ENCODE results near the gene ABHD12. TPM values are rescaled to one million over a fixed set of nuclear protein-coding genes. Genes with fewer than 3 reads are reported as not detected.
"Not testable (repeated sequence)": the region's sequence is repeated elsewhere in the genome, so short reads cannot be mapped to it uniquely, and the experiment has no call there.

ABHD12 gene
- total RNA-seq, 3 donors from 2014 or later, result 26.9 to 67.7 (median 53.4) TPM

- DNase-seq (ENCODE audit: low spot score in 2 of 2), result no peak
These were observed 11.9 kb upstream of the ABHD12 start for GRCh38 chr20:25402583-25402982.

GRCh38 chr20:25400291-25400732, 9.7 kb upstream of the ABHD12 start:
- H3K4me3 ChIP-seq; H3K4me1 ChIP-seq; H3K36me3 ChIP-seq; H3K27ac ChIP-seq; intact Hi-C loops (cut with DNase I; ENCODE audit: low total_unique reads); DNase-seq (ENCODE audit: low spot score in 2 of 2); H3K27me3 ChIP-seq: not testable (repeated sequence)
- H3K9me3 ChIP-seq, result peaks cover 21% of the 10 kb centered on the region in 2 donors

More at GRCh38 chr20:25402583-25402982, 11.9 kb upstream of the ABHD12 start:
- peaks cover 21% of the 10 kb centered on the region in 2 donors for H3K9me3 ChIP-seq
- no peak overlapping the region for H3K4me3 ChIP-seq
- no peaks in the 10 kb centered on the region for H3K4me1 ChIP-seq
- TF ChIP-seq CTCF (IDR thresholded peaks at IDR 0.05) (no peak), POLR2A (IDR thresholded peaks at IDR 0.05) (no peak), POLR2AphosphoS5 (IDR thresholded peaks at IDR 0.05) (no peak)
- H3K27me3 ChIP-seq, result no peaks in the 10 kb centered on the region
- no peaks in the 10 kb centered on the region for H3K36me3 ChIP-seq
- H3K27ac ChIP-seq, result no peak overlapping the region
- intact Hi-C loops (cut with DNase I; ENCODE audit: low total_unique reads), result no loop called here

- intact Hi-C loops (cut with DNase I; ENCODE audit: low total_unique reads), result loop anchor here (10.0 kb wide), 1 partner anchor 104 kb away; no protein-coding TSS in a partner anchor
- H3K4me1 ChIP-seq, result no peaks in the 10 kb centered on the region
- no peaks in the 10 kb centered on the region for H3K36me3 ChIP-seq
- H3K27me3 ChIP-seq, result no peaks in the 10 kb centered on the region
- peaks cover 21% of the 10 kb centered on the region in 2 donors for H3K9me3 ChIP-seq
- peak in 1 of 2 donors; percentile 41 for DNase-seq (ENCODE audit: low spot score in 2 of 2)
- H3K27ac ChIP-seq, result peak overlapping the region; percentile 54 to 73
- no peak for TF ChIP-seq POLR2A (IDR thresholded peaks at IDR 0.05)
- peak in 2 of 3 donors; percentile 59 to 70 for TF ChIP-seq CTCF (IDR thresholded peaks at IDR 0.05)
- TF ChIP-seq POLR2AphosphoS5 (IDR thresholded peaks at IDR 0.05), result no peak
- no peak overlapping the region for H3K4me3 ChIP-seq
These were observed 8.4 kb upstream of the ABHD12 start for GRCh38 chr20:25399037-25399430.

GRCh38 chr20:25398376-25399036, 7.9 kb upstream of the ABHD12 start:
- intact Hi-C loops (cut with DNase I; ENCODE audit: low total_unique reads), result loop anchor here (10.0 kb wide), 1 partner anchor 104 kb away; no protein-coding TSS in a partner anchor
- H3K9me3 ChIP-seq, result peaks cover 16 to 18% of the 10 kb centered on the region in 2 donors
- H3K27ac ChIP-seq, result peak overlapping the region; percentile 54 to 73
- H3K27me3 ChIP-seq, result no peaks in the 10 kb centered on the region
- TF ChIP-seq CTCF (IDR thresholded peaks at IDR 0.05) (no peak), POLR2AphosphoS5 (IDR thresholded peaks at IDR 0.05) (no peak)
- no peaks in the 10 kb centered on the region for H3K36me3 ChIP-seq
- no peaks in the 10 kb centered on the region for H3K4me1 ChIP-seq
- no peak overlapping the region for H3K4me3 ChIP-seq
- no peak for DNase-seq (ENCODE audit: low spot score in 2 of 2)

GRCh38 chr20:25397821-25398220, 7.2 kb upstream of the ABHD12 start:
- Histone ChIP-seq H3K27me3 (no peaks in the 10 kb centered on the region), H3K9me3 (peaks cover 9 to 12% of the 10 kb centered on the region in 2 donors), H3K4me1 (no peaks in the 10 kb centered on the region), H3K27ac (peak overlapping the region; percentile 52 to 54), H3K36me3 (no peaks in the 10 kb centered on the region), H3K4me3 (no peak overlapping the region)
- no peak for DNase-seq (ENCODE audit: low spot score in 2 of 2)
- TF ChIP-seq POLR2AphosphoS5 (IDR thresholded peaks at IDR 0.05), result no peak
- TF ChIP-seq CTCF (IDR thresholded peaks at IDR 0.05), result no peak
- no peak for TF ChIP-seq POLR2A (IDR thresholded peaks at IDR 0.05)
- intact Hi-C loops (cut with DNase I; ENCODE audit: low total_unique reads), result loop anchor here (10.0 kb wide), 1 partner anchor 103 kb away; no protein-coding TSS in a partner anchor
